T-cell (primary cell): ENCODE results near the gene KRTAP17-1. TPM values are rescaled to one million over a fixed set of nuclear protein-coding genes. Genes with fewer than 3 reads are reported as not detected.
A peak's percentile ranks its signal among the peaks of the same experiment; 100 is the strongest.

Source experiments
- ATAC-seq, 4 experiments: fragments of 200-7000 bp in 3 of 4; fragments of 150-1000 bp in 1 of 4; cut with Tn5 transposase; replicated peaks in 1 of 4; 1 replicate in 3 of 4; 2 replicates in 1 of 4; pipeline ENCODE4 v1.10.0; 2021; ENCODE audit warnings: moderate library complexity in 3 of 4, mild to moderate bottlenecking in 2 of 4, moderate number of reproducible peaks in 1 of 4
- CTCF ChIA-PET, 2 donors: fragments of 300-600 bp; sonication (Branson Sonifier 250); formaldehyde crosslinking; loops; one replicate each; lab custom pipeline; 2022; ENCODE audit warnings: antibody characterized with exemption in 2 of 2; lab: Charles Lee
- POLR2A ChIA-PET, 2 donors: fragments of 300-600 bp; sonication (Branson Sonifier 250); formaldehyde crosslinking; loops; one replicate each; lab custom pipeline; 2022; ENCODE audit warnings: antibody characterized with exemption in 2 of 2; lab: Charles Lee
- DNase-seq, 35 experiments: peaks; one replicate each; pipeline versions ENCODE4 v3.0.0 to v3.0.0-alpha.2; 2013 to 2023
- H3K27ac ChIP-seq: one replicate; pipeline ENCODE4 v1.5.1; 2013; ENCODE audit warnings: low read length
- H3K27me3 ChIP-seq, 2 experiments: replicated peaks in 1 of 2; 1 replicate in 1 of 2; 2 replicates in 1 of 2; pipeline versions ENCODE4 v1.6.1 to v1.7.0; 2013; ENCODE audit warnings: low read length in 1 of 2, mixed read lengths in 1 of 2; ENCODE audit not compliant: control insufficient read depth in 2 of 2, insufficient read depth in 2 of 2; ENCODE audit errors: extremely low read depth in 1 of 2
- H3K36me3 ChIP-seq, 2 donors: 1 replicate in 1 of 2; 2 replicates in 1 of 2; pipeline versions ENCODE4 v1.6.1 to v1.7.0; 2013; ENCODE audit warnings: low read length in 1 of 2; ENCODE audit not compliant: control insufficient read depth in 2 of 2, insufficient read depth in 1 of 2; ENCODE audit errors: extremely low read depth in 1 of 2
- H3K4me1 ChIP-seq, 2 experiments: 1 replicate in 1 of 2; 2 replicates in 1 of 2; pipeline versions ENCODE4 v1.6.1 to v1.7.0; 2013; ENCODE audit warnings: low read length in 2 of 2, mixed read lengths in 1 of 2; ENCODE audit not compliant: insufficient read depth in 2 of 2, control insufficient read depth in 1 of 2; ENCODE audit errors: extremely low read depth in 1 of 2
- H3K4me3 ChIP-seq, 2 donors: 1 replicate in 1 of 2; 2 replicates in 1 of 2; pipeline versions ENCODE4 v1.5.1 to v1.7.0; 2013; ENCODE audit warnings: mild to moderate bottlenecking in 2 of 2, low read length in 1 of 2, moderate library complexity in 1 of 2; ENCODE audit not compliant: control insufficient read depth in 1 of 2; ENCODE audit errors: extremely low read depth in 1 of 2
- H3K9me3 ChIP-seq: 2 replicates; pipeline ENCODE4 v1.7.0; 2013
- H3K27ac Mint-ChIP-seq, 2 donors: one replicate each; pipeline ENCODE4 v1.8.0; 2020 to 2021; ENCODE audit warnings: mild to moderate bottlenecking in 2 of 2, mixed read lengths in 2 of 2
- H3K27me3 Mint-ChIP-seq, 2 donors: one replicate each; pipeline ENCODE4 v1.8.0; 2021 to 2022; ENCODE audit warnings: mixed read lengths in 2 of 2
- H3K36me3 Mint-ChIP-seq: one replicate; pipeline ENCODE4 v1.8.0; 2021; ENCODE audit warnings: mixed read lengths
- H3K4me1 Mint-ChIP-seq, 3 donors: one replicate each; pipeline ENCODE4 v1.8.0; 2020 to 2022; ENCODE audit warnings: mixed read lengths in 3 of 3, mild to moderate bottlenecking in 1 of 3
- H3K4me3 Mint-ChIP-seq, 3 donors: one replicate each; pipeline ENCODE4 v1.8.0; 2020 to 2022; ENCODE audit warnings: mild to moderate bottlenecking in 3 of 3, mixed read lengths in 3 of 3, moderate library complexity in 3 of 3
- H3K9me3 Mint-ChIP-seq, 3 donors: one replicate each; pipeline ENCODE4 v1.8.0; 2020 to 2022; ENCODE audit warnings: mixed read lengths in 3 of 3
- WGBS: methylation state at CpG from one replicate; pipeline ENCODE4 v1.1.5; 2013; ENCODE audit warnings: missing lambda C conversion rate; ENCODE audit not compliant: insufficient coverage; 5-methylcytosine and 5-hydroxymethylcytosine counted together
- total RNA-seq, 35 experiments: library from RNA in 6 of 35; stranded (reverse) in 6 of 35; fragments of 120-200 nt in 1 of 35; gene quantifications; one replicate each; pipeline versions ENCODE4 v1.2.1 to v1.2.4 and lab custom pipeline; 2013 to 2026

KRTAP17-1 gene
- total RNA-seq, 5 donors from 2014 or later (not counting 1 experiment from before 2014, with no cell fraction given), result not detected

DNA sequence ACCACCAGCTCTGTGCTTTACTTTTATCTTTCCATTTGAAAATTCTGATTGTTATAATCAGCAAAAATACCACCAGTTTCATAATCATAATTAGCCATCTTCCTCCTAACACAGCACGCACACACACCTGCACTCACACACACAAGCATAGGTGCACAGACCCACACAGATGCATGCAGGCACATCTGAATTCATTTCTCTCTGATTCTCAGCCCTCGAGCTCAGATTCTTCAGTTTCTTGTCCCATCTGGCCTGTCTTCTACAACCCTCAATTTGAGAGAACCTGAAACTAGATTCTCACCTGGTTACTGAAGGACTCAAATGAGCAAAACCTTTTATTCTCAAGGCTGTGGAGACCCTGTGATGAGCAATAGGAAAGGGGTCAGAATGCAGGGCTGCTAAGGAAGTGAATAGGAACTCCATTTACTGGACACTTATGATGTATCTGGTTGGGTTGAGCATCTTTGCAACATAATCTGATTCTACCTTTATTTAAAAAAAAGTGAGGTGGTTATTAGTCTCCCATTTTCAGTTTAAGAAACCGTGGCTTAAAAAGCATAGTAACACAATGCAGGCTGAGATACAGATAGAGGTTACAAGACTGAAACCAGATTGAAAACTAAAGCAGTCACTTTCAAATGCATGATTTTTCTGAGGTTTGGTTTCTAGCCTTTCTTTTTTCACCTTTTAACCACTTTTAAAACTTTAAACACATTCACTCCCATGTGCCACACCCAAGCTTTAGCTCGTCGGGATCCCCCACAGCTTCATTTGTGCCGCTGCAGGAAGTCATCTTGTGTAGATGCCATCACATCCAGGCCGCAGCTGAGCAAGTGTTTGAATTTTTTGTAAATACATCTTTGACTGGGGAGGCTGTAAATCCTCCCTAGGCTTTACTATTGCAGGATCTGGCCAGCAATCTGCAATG, 25.7 kb upstream of the KRTAP17-1 start:
- Histone ChIP-seq H3K9me3 (no peaks in the 10 kb centered on the region), H3K36me3 (no peaks in the 10 kb centered on the region), H3K27ac (peak overlapping the region; percentile 95), H3K27me3 (no peaks in the 10 kb centered on the region), H3K4me1 (peaks cover 33 to 50% of the 10 kb centered on the region in 2 experiments), H3K4me3 (no peak overlapping the region)
- whole genome bisulfite sequencing, result 13% methylated on average over 1 of the region's 7 CpGs
- ATAC-seq (peak; percentile 65 to 85 (median 80)), DNase-seq (peak; percentile 32 to 89 (median 72))
- H3K9me3 Mint-ChIP-seq, result peaks cover 6 to 17% (median 7%) of the 10 kb centered on the region in 3 donors
- peak overlapping the region; percentile 96 to 98 for H3K27ac Mint-ChIP-seq
- peaks cover 59 to 78% (median 69%) of the 10 kb centered on the region in 3 donors for H3K4me1 Mint-ChIP-seq
- no peaks in the 10 kb centered on the region for H3K27me3 Mint-ChIP-seq
- CTCF ChIA-PET, result interaction anchor here in 1 of 2 donors (0.6 to 1.1 kb wide), 4 partner anchors 19 to 324 kb away, joined by 3 to 4 read pairs (median 4); no protein-coding TSS in a partner anchor
- H3K4me3 Mint-ChIP-seq, result peak overlapping the region; percentile 46 to 83 (median 46)
- POLR2A ChIA-PET, result interaction anchor here in 1 of 2 donors (0.8 to 1.5 kb wide), 2 partner anchors 33 to 777 kb away, joined by 6 read pairs; no protein-coding TSS in a partner anchor
- peaks cover 13% of the 10 kb centered on the region for H3K36me3 Mint-ChIP-seq

DNA sequence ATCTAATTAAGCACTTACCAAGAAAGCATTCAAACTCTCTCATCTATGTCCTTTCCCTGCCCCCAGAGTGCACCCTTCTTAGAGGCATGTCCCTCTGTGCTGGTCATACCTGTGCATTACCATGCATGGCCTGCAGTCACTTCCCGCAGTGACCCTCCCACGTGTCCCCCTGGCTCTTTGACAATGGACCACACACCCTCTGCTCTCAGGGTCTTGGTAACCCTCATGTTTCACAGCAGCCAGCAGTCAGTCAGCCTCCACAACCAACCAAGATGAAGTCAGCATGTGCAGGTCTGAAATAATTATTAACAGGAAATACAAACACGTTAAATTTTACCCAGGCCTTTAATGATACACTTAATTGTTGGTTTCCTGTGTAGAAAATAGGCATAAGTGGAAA, 25.0 kb upstream of the KRTAP17-1 start:
- Histone ChIP-seq H3K9me3 (no peaks in the 10 kb centered on the region), H3K4me3 (no peak overlapping the region), H3K4me1 (peaks cover 33 to 57% of the 10 kb centered on the region in 2 experiments), H3K36me3 (no peaks in the 10 kb centered on the region), H3K27ac (peak overlapping the region; percentile 95), H3K27me3 (no peaks in the 10 kb centered on the region)
- POLR2A ChIA-PET, result interaction anchor here in 1 of 2 donors (1.5 kb wide), 1 partner anchor 776 kb away, joined by 6 read pairs; no protein-coding TSS in a partner anchor
- WGBS, result 78% methylated on average over 2 of the region's 3 CpGs
- Mint-ChIP-seq H3K27me3 (no peaks in the 10 kb centered on the region), H3K4me3 (peak overlapping the region; percentile 28 to 83 (median 46)), H3K9me3 (peaks cover 6 to 17% (median 7%) of the 10 kb centered on the region in 3 donors), H3K4me1 (peaks cover 66 to 85% (median 76%) of the 10 kb centered on the region in 3 donors), H3K36me3 (peaks cover 13% of the 10 kb centered on the region), H3K27ac (peak overlapping the region; percentile 96 to 98)
- ATAC-seq (no peak), DNase-seq (no peak)
- CTCF ChIA-PET, result interaction anchor here in 1 of 2 donors (1.0 to 1.1 kb wide), 2 partner anchors 18 kb away, joined by 4 to 5 read pairs; no protein-coding TSS in a partner anchor

GRCh38 chr17:41339571-41340172, 24.2 kb upstream of the KRTAP17-1 start:
- Mint-ChIP-seq H3K27me3 (no peaks in the 10 kb centered on the region), H3K4me3 (peak overlapping the region; percentile 31 to 83 (median 63)), H3K9me3 (peaks cover 6 to 17% (median 7%) of the 10 kb centered on the region in 3 donors), H3K4me1 (peaks cover 74 to 91% (median 84%) of the 10 kb centered on the region in 3 donors), H3K27ac (peak overlapping the region; percentile 96 to 98), H3K36me3 (peaks cover 13% of the 10 kb centered on the region)
- ATAC-seq, result no peak
- ChIA-PET CTCF (interaction anchor here (0.6 to 1.7 kb wide), 4 partner anchors 10 to 326 kb away, joined by 3 to 5 read pairs (median 5); partner anchors contain the start of gene KRTAP16-1 (in 1 of the 2)), POLR2A (no interaction called here)
- H3K4me3 ChIP-seq, result no peak overlapping the region
- peak overlapping the region; percentile 95 for H3K27ac ChIP-seq
- no peak for DNase-seq
- H3K9me3 ChIP-seq, result no peaks in the 10 kb centered on the region
- H3K36me3 ChIP-seq, result no peaks in the 10 kb centered on the region
- no peaks in the 10 kb centered on the region for H3K27me3 ChIP-seq
- peaks cover 33 to 65% of the 10 kb centered on the region in 2 experiments for H3K4me1 ChIP-seq
- 52% methylated on average over 2 of the region's 2 CpGs for WGBS

GRCh38 chr17:41338961-41339485, 23.5 kb upstream of the KRTAP17-1 start:
- H3K27me3 Mint-ChIP-seq, result no peaks in the 10 kb centered on the region
- H3K9me3 Mint-ChIP-seq, result peaks cover 6 to 17% (median 7%) of the 10 kb centered on the region in 3 donors
- peaks cover 81 to 95% (median 91%) of the 10 kb centered on the region in 3 donors for H3K4me1 Mint-ChIP-seq
- CTCF ChIA-PET, result interaction anchor here in 1 of 2 donors (0.7 to 1.7 kb wide), 4 partner anchors 9 to 327 kb away, joined by 3 to 5 read pairs (median 4); partner anchors contain the start of gene KRTAP16-1
- DNase-seq (peak in 29 of 35 experiments; percentile 23 to 92 (median 58)), ATAC-seq (peak; percentile 60 to 87 (median 70))
- Histone ChIP-seq H3K4me1 (peaks cover 33 to 71% of the 10 kb centered on the region in 2 experiments), H3K27me3 (no peaks in the 10 kb centered on the region), H3K27ac (peak overlapping the region; percentile 95), H3K4me3 (no peak overlapping the region), H3K36me3 (no peaks in the 10 kb centered on the region), H3K9me3 (no peaks in the 10 kb centered on the region)
- peak overlapping the region; percentile 96 to 98 for H3K27ac Mint-ChIP-seq
- WGBS, result 7% methylated on average over 2 of the region's 5 CpGs
- POLR2A ChIA-PET, result interaction anchor here (0.6 to 1.2 kb wide), 5 partner anchors 10 to 329 kb away, joined by 3 to 6 read pairs (median 3); no protein-coding TSS in a partner anchor
- peak overlapping the region; percentile 31 to 83 (median 63) for H3K4me3 Mint-ChIP-seq
- peaks cover 13% of the 10 kb centered on the region for H3K36me3 Mint-ChIP-seq

DNA sequence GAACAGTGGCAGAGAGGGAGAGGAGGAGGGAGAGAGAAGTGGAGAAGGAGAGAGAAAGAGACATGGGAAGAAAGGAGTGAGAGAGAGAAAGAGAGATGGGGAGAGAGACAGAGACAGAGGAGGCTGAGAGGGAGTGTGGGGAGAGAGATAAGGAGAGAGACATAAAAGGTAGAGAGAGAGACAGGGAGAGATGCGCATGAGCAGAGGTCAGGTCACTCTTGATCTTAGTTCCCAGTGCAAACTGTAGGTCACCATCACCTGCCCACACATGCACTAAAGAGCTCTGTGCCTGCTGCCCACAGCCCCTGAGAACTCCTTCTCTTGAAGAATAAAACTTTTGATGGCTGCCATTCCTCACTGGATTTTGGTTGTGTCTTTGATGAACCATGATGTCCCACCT, 20.2 kb upstream of the KRTAP17-1 start:
- WGBS, result no CpG with 5 or more reads among the region's 1 CpG
- Mint-ChIP-seq H3K4me1 (peaks cover 68 to 77% (median 73%) of the 10 kb centered on the region in 3 donors), H3K27me3 (no peaks in the 10 kb centered on the region), H3K36me3 (no peaks in the 10 kb centered on the region), H3K9me3 (no peaks in the 10 kb centered on the region), H3K4me3 (peak overlapping the region in 1 of 3 donors; percentile 47), H3K27ac (peak overlapping the region; percentile 63 to 77)
- ATAC-seq (no peak), DNase-seq (no peak)
- no peaks in the 10 kb centered on the region for H3K9me3 ChIP-seq
- no peaks in the 10 kb centered on the region for H3K27me3 ChIP-seq
- H3K36me3 ChIP-seq, result no peaks in the 10 kb centered on the region
- CTCF ChIA-PET, result interaction anchor here in 1 of 2 donors (0.5 kb wide), 1 partner anchor 13 kb away, joined by 3 read pairs; no protein-coding TSS in a partner anchor
- H3K4me1 ChIP-seq, result peaks cover 25 to 62% of the 10 kb centered on the region in 2 experiments
- H3K27ac ChIP-seq, result no peak overlapping the region
- POLR2A ChIA-PET, result no interaction called here
- H3K4me3 ChIP-seq, result no peak overlapping the region
